ENCODE results near the gene PANK4.

DNA sequence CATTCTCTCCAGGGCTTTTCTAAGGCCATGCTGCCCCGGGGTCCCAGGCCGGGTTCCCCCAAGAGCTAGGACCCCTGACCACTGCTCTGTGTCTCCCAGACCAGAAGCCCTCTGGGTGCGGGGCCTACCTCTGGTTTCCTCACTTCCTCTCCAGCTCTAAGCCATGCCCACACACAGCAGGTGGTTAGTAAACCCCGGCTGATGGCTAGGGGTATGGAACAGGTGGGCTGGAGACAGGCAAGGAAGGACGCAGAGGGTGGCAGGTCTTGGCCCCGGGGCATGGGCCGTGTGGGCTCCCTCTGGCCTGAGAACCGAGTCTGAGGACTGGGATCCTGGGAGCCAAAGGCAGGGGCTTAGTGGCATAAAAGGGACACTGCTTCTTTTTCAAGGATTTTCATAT is 66.2 kb downstream of the PANK4 start:
- TF ChIP-seq POLR2A (IDR thresholded peaks at IDR 0.05): no peak
- TF ChIP-seq, protein P1, sequence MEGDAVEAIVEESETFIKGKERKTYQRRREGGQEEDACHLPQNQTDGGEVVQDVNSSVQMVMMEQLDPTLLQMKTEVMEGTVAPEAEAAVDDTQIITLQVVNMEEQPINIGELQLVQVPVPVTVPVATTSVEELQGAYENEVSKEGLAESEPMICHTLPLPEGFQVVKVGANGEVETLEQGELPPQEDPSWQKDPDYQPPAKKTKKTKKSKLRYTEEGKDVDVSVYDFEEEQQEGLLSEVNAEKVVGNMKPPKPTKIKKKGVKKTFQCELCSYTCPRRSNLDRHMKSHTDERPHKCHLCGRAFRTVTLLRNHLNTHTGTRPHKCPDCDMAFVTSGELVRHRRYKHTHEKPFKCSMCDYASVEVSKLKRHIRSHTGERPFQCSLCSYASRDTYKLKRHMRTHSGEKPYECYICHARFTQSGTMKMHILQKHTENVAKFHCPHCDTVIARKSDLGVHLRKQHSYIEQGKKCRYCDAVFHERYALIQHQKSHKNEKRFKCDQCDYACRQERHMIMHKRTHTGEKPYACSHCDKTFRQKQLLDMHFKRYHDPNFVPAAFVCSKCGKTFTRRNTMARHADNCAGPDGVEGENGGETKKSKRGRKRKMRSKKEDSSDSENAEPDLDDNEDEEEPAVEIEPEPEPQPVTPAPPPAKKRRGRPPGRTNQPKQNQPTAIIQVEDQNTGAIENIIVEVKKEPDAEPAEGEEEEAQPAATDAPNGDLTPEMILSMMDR (IDR thresholded peaks at IDR 0.05): no peak
